ENCODE data around the gene CLEC9A.
"Not testable (repeated sequence)": the region's sequence is repeated elsewhere in the genome, so short reads cannot be mapped to it uniquely, and the experiment has no call there.

Gene CLEC9A

DNA sequence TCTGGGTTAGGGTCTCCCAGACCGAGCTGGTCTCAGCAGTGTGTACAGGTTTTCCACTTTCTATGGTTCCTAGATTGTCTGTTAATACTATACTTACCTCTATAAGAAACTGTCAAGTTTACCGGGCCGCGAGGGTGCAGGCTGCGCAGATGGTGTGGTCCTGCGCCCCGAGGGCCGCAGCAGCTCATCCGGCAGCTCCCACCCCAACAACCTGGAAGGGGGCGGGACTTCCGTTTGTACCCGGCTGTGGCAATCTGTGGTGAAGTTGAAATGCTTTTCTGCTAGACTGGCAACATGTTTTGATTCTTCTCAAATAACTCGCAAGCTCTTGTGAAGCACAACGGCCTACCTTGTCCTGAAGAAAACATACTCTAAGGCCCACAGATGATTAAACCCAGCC lies at the start of gene CLEC9A:
Gene CLEC9A (plus strand): TSS at position 237 of the 400 bp plus-strand sequence. CDS start 22,006 bp downstream, outside the sequence.
- DNase-seq: no peak

- DNase-seq: peak in 1 of 2 donors; percentile 53
Measured at GRCh38 chr12:9991876-9992275, 38.6 kb upstream of the CLEC9A start.

DNA sequence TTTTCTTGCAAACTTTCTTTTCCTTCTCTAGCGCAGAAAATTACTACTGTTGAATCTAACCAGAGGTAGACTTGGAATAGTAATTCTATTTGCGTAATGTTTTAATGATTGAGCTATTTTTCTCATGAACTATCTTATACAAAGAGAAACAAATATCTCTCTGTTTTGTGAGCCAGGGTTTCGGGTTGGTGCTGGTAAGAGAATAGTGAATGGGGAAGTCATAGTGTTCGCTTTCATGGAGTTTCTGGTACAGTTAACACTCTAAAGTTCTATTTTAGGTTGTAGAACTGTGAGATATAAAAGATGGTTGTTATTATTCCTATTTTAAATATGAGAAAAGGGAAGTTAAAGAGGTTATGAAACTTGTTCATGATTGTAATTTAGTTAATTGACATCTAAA lies 38.2 kb upstream of the CLEC9A start:
- DNase-seq: peak in 1 of 2 donors; percentile 65

GRCh38 chr12:9999016-9999415 lies 31.5 kb upstream of the CLEC9A start, which contains the start of gene CLEC1B:
TSS of gene CLEC1B (minus strand) at chr12:9999121. CDS start at chr12:9999100, 21 bp downstream.
- no peak for DNase-seq

- DNase-seq: no peak
Measured at GRCh38 chr12:10001171-10001776, 29.2 kb upstream of the CLEC9A start.

DNA sequence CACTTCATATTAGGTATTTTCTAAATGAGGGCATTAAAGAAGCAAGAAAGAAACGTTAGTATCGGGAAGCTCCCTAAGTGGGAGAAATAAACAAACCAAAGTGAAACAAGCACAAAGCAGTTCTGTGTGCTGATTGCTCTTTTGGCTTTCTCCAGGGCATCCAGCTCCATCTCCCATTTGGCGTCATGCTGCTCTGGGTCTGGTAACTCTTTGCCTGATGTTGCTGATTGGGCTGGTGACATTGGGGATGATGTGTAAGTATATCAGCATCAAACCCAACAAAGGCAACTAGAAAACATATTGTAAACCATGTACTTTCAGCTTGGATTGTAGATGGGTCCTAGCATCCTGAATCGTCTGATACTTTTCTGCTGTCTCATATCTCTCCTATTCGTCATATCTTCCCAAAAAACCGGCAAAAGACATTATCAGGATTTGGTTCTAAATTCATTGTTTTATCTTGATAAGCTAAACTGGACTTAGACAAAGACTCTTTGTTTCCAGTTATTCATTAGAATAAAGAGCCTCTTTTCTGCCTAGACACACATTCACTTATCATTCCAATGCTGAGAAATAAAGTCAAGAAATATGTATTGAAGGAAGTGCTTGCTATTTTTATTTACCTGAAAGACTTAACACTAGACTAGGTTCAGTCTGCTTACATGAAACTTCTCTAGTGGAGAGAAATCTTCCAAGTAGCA lies 17.7 kb upstream of the CLEC9A start:
- no peak for DNase-seq

- no peak for DNase-seq
Measured at GRCh38 chr12:10015450-10015849, 15.0 kb upstream of the CLEC9A start.

DNA sequence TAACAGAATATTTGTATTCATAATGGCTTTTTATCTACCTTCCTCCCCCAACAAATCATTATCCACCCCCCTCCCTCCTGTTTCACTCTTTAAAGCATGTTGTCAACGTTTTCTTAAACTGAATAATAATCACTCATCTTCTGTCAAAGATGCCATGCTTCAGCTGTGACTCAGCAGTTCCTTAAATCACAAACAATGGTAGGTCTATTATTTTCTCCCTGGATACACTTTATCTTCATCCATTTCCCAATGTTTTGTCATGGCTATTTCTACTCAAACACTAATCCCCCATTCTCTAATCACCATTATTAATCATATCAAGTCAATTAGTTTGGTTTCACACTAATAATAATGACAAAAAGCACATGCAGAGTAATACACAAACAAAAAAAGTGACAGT lies 13.6 kb upstream of the CLEC9A start:
- DNase-seq: peak in 1 of 2 donors; percentile 42

DNA sequence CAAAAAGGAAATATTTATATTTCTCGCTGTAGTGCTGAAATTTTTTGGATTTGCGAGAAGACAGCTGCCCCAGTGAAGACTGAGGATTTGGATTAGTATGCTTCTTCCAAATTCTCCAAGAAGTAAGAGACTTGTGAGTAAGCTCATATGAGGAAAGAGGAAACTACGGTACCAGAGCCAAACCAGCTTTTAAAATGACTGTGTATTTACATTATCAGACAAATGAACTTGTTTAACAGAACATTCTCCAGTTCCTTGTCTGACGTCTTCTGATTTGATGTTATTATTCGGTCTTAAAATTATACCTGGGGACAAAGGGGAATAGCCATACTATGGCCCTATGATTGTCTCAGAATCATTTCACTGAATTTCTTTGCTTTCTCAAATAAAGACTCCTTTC lies 12.1 kb upstream of the CLEC9A start:
- peak in 1 of 2 donors; percentile 45 for DNase-seq

- no peak for DNase-seq
Measured at GRCh38 chr12:10021342-10021741, 9.1 kb upstream of the CLEC9A start.

GRCh38 chr12:10025236-10025635 lies 5.2 kb upstream of the CLEC9A start:
- DNase-seq: no peak

GRCh38 chr12:10026666-10027065 lies 3.8 kb upstream of the CLEC9A start:
- DNase-seq: not testable (repeated sequence)

DNA sequence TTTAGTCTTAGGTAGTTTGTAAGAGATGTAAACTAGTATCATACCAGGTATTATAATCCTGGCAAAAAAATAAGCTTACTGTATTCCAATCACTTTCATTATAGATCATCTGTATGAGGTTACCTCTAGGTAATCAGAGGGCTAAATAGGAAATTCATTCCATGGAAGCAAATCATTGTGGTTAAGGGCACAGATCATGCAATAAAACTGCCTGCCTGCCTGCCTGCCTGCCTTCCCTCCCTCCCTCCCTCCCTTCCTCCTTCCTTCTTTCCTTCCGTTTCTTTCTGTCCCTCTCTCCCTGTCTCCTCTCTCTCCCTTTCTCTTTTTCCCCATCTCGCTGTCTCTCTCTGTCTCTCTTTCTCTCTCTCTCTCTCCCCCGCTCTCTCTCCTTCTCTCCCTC lies 3.2 kb upstream of the CLEC9A start:
- no peak for DNase-seq

DNA sequence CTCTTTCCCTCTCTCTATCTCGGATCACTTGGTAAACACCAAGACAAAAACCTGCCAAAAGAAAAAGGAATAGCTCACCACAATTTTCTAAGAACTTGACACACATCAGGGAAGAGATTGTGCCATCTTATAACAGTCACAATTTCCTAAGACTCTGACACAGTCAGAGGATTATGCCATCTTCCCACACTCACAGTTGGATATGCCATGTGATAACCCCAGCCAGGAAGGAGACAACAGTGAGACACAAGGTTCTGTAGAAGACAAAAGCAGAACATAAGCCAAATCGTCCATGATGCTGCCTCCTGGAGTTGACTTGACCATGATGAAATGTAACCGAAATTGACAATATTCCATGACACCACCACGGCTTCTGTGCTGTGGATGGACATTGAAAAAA lies 2.8 kb upstream of the CLEC9A start:
- peak in 1 of 2 donors; percentile 61 for DNase-seq

- no peak for DNase-seq
Measured at GRCh38 chr12:10031321-10031720, 839 bp downstream of the CLEC9A start.

GRCh38 chr12:10031771-10032175 lies 1.3 kb downstream of the CLEC9A start:
- no peak for DNase-seq

- DNase-seq: peak in 1 of 2 donors; percentile 56
Measured at GRCh38 chr12:10033783-10034545, 3.5 kb downstream of the CLEC9A start.

DNA sequence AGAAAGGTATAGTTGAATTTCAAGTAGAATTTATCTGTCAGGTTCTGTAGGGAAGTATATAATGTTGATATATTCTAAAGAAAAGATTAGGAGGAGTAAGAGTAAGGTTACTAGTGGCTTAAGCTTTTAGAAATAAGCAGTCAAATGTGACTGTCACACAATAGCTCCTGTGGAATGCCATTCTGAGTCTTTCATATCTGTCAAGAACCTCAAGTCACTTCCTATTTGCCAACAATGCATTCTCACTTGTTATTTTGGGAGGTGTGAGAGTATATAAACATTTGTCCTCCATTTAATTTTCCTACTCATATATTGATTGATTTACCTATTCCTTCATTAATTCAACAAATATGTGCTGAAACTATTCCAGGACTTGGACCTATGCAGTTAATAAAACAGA lies 11.7 kb downstream of the CLEC9A start:
- peak in 1 of 2 donors; percentile 37 for DNase-seq

DNA sequence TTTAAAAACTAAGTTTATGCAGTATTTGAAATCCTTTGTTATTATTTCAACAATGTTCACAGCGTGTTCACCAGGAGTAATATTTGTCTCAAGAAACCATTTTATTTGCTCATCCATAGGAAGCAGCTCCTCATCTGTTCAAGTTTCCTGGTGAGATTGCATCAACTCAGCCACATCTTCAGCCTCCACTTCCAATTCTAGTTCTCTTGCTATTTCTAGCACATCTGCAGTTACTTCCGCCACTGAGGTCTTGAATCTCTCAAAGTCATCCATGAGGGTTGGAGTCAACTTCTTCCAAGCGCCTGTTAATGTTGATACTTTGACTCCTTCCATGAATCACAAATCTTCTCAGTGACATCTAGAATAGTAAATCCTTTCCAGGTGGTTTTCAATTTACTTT lies 18.0 kb downstream of the CLEC9A start:
- DNase-seq: peak in 1 of 2 donors; percentile 90

GRCh38 chr12:10052193-10052913 lies 21.9 kb downstream of the CLEC9A start:
- DNase-seq: peak in 1 of 2 donors; percentile 34

- no peak for DNase-seq
Measured at GRCh38 chr12:10058387-10058786, 27.9 kb downstream of the CLEC9A start.

DNA sequence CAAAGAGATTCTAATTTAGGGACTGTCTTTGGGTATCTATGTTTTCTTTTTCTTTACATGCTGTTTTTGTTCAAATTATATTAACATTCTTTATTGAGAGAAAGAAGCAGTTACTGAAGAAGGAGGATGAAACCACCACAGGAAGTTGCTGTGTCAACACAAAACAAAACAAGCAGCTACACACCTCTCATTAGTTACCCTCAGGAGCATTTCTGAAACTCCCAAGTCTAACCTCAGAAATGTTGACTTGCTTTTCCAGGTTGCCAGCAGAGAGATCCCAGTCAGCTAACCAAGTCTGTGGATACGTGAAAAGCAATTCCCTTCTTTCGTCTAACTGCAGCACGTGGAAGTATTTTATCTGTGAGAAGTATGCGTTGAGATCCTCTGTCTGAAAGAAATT lies 34.8 kb downstream of the CLEC9A start:
- no peak for DNase-seq

GRCh38 chr12:10067264-10067663 lies 36.8 kb downstream of the CLEC9A start:
- DNase-seq: no peak

All from bone marrow (tissue), 2 donors.